NCI-H1436 treated with DMSO at 0.1 percent for 48 hours (cell line): ENCODE measurements around the gene ATL3.
"Not testable (repeated sequence)": the region's sequence is repeated elsewhere in the genome, so short reads cannot be mapped to it uniquely, and the experiment has no call there.

Source experiments
- DNase-seq: peaks from one replicate; lab custom pipeline; 2025; lab: John Stamatoyannopoulos, UW

The ATL3 gene, protein sequence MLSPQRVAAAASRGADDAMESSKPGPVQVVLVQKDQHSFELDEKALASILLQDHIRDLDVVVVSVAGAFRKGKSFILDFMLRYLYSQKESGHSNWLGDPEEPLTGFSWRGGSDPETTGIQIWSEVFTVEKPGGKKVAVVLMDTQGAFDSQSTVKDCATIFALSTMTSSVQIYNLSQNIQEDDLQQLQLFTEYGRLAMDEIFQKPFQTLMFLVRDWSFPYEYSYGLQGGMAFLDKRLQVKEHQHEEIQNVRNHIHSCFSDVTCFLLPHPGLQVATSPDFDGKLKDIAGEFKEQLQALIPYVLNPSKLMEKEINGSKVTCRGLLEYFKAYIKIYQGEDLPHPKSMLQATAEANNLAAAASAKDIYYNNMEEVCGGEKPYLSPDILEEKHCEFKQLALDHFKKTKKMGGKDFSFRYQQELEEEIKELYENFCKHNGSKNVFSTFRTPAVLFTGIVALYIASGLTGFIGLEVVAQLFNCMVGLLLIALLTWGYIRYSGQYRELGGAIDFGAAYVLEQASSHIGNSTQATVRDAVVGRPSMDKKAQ

DNA sequence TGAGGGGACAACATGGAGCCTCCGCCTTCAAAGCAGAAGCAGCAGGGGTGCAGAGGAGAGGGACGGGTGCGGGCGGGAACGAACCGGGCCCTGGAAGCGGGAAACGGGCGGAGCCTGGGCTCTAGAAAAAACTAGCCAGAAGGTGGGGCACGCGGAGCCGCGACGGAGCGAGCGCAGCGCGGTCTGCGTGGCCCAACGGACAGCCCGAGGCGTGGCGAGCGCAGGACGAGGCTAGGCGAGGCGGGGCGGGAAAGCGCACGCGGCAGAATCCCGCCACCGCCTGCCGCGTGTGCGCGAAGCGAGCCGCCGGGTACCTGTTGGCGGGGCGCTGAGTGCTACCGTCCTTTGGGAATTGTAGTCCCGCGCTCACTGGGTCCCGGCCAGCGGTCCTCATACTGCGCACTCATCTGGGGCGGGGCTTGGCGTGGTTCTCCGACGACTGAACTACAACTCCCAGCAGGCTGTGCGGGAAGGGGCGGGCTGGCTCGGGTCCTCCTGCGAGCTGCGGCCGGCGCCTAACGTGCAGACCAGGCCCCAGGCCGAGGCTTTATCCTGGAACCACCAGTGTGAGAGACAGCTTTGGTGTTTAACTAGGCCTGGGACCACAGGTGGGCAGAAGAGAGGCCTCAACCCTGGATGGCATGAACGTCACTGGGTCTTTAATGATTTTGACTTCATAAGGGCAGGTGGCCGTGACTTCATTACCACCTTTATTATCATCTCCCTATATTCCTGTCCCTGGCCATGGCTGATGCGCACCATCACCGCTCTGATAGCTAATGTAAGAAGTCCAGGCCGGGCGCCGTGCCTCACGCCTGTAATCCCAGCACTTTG lies at the start of gene ATL3:
Gene ATL3 (minus strand): TSS at position 55 of the 834 bp plus-strand sequence. CDS start 41 bp downstream, at position 14.
- DNase-seq: peak; percentile 52

DNA sequence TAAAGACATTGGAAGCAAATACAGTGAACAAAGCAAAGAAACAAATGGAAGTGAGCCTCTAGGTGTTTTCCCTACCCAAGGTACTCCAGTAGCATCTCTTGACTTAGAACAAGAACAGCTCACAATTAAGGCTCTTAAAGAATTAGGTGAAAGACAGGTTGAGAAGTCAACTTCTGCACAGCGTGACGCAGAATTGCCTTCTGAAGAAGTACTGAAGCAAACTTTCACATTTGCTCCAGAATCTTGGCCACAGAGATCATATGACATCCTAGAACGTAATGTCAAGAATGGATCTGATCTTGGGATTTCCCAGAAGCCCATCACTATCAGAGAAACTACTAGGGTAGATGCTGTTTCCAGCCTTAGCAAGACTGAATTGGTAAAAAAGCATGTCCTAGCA lies 49.4 kb upstream of the ATL3 start:
- no peak for DNase-seq

DNA sequence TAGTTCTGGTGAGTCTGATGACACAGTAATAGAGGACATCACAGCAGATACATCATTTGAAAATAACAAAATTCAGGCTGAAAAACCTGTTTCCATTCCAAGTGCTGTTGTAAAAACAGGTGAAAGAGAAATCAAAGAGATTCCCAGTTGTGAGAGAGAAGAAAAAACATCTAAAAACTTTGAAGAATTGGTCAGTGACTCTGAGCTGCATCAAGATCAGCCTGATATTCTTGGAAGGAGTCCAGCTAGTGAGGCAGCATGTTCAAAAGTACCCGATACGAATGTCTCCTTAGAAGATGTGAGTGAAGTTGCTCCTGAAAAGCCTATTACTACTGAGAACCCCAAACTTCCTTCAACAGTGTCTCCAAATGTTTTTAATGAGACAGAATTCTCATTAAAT lies 48.8 kb upstream of the ATL3 start:
- no peak for DNase-seq

DNA sequence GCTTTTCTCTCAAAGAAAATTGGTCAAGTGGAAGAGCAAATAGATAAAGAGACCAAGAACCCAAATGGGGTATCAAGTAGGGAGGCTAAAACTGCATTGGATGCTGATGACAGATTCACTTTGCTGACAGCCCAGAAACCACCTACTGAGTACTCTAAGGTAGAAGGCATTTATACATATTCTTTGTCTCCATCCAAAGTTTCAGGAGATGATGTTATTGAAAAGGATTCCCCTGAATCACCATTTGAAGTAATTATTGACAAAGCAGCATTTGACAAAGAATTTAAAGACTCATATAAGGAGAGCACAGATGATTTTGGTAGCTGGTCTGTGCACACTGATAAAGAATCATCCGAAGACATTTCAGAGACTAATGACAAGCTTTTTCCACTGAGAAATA lies 47.8 kb upstream of the ATL3 start:
- no peak for DNase-seq

DNA sequence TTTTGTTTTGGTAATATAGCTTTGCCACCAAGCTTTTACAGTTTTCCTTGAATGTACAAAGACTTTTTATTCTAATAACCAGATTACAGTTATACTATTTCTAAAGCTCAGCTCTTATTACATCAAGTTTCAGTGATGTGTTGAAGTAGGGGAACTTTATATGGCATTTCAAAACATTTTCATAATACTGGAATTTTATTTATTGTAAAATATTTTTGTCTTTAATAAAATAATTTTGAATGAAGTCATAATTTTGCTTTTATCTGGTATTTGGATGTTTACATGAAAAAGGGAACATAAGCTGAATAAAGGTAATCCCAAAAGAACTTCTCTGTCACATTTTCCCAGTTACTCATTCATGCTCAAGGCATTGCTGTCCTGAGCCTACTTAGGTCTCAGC lies 44.9 kb upstream of the ATL3 start:
- no peak for DNase-seq

DNA sequence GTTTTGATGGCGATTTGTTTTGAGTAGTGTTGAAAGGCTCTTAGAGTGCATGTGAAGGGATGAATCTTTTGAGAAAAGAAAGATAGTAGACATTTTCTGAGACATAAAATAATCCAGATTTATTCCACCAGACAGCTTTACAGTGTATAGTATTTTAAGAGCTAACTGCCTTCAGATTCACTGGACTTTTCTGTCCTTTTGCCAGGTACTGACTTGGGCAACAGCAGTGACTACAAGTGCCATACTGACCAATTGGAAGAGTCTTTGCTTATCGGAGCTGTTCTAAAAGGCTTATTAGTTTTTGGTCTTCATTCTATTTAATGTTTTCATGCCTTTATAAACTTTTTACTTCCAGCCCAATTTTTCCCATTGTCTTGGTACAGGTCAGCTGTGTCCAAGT lies 42.6 kb upstream of the ATL3 start:
- no peak for DNase-seq

DNA sequence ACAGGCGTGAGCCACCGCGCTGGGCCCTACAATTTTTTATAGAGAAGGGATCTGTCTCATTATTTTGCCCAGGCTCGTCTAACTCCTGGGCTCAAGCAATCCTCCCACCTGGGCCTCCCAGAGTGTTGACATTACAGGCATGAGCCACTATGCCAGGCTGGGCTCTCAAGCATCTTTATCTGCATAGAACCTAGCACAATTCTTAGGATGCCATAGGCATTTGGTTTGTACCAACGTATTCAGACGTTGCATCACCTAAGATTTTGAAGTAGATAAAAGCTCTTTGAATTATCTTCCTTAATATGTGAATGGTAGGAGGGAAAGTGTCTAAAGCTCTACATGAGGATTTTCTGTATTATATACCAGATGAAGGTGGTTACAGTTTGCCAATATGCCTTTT lies 40.7 kb upstream of the ATL3 start:
- DNase-seq: no peak

DNA sequence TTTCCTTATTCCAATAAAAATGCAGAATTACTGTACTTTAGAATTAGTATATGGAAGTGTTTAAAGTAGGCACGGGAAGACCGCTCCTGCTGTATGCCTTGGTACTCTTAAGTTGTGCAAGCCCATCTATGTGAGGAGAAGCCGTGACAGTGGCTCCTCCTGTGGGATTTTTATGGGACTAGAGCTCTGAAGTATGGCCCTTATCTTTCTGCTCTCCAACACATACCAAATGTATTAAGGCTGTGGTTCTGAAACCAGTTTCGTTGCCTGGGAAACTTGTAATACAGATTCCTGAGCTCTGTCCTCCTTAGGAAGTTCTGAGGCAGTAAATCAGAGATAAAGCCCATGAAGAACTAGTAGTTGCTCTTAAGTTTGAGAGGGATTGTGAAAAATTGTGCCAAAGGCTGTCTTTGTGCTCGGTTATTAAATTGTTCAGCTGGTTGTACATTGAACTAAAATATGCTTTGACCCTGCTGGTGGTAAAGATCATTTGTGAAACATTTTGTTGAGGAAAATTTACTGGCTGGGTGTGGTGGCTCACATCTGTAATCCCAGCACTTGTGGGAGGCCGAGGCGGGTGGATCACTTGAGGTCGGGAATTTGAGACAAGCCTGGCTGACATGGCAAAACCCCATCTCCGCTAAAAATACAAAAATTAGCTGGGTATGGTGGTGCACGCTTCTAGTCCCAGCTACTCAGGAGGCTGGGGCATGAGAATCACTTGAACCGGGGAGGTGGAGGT lies 39.5 kb upstream of the ATL3 start:
- DNase-seq: no peak

DNA sequence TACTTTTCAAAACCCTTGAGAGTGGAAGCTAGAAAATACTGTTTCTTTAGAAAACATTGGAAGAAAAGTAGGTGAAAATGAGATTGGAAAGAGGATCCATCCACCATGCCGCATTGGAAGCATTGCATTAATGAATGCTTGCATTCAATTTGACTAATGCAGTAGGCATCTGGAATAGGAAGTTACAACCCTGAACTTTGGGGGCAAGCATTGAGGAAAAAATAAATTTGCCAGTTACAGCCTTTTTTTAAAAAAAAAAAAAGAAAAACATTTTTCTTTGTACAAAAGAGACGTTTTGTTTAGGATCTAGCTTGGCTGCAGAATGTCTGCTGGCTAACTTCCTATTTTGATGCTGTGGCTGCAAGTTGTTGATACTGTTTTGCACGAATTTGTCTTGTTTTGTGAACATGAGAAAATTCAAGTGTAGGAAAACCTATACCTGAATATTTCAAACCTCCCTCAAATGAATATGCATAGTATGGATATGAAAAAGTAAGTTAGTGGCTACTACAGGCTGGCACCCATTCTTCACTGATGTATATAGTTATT lies 38.2 kb upstream of the ATL3 start:
- DNase-seq: no peak

DNA sequence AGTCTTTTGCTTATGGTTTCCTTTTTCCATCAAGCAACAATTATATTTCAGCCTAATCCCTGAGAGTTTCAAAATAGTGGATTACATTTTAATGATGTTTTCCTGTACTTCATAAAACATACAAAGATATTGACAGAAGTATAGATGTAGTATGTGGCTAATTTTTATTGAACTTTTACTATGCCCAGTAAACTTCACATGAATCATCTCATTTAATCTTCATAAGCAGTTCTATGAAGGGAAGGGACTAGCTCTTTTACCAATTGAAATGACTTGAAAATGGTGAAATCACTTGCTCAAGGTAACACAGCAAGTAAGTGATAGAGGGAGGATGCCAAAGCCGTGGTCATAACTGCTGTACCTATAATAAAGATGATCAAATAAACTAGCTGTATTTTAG lies 37.6 kb upstream of the ATL3 start:
- no peak for DNase-seq

DNA sequence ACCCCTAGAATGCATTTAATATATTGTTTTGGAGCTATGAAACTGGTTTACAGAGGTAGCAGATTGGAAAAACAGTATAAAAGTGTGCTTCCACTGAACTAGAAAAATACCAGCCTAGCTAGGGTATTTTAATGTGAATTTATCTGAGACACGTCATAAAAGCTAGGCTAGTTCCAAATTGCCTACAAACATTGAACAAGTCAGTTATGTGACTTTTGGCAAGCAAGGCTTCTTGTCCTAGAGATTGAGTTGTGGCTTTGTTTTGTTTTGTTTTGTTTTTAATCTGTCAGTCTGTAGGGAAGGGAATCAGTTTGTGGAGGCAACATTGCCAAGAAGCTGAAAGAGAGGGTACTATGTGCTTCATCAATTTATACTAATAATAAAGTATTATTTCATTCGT lies 34.4 kb upstream of the ATL3 start:
- no peak for DNase-seq

DNA sequence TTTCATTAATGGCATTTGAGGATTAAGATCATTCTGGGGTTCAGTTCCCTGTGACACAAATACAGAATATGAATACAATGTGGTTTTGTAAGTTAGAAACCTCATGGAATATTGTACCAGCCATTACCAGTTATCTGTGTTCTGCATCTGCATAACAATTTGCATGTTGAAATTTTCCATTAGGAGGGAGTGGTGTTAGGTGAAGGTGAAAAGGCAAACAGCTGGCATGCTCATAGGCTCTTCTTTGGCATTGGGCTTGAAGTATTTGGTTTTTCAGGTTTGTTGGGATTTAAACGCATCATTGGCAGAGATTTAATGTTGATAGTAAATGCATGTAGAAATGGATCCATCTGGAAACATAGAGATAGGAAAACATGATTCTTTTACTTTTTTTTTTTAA lies 28.7 kb upstream of the ATL3 start:
- no peak for DNase-seq

DNA sequence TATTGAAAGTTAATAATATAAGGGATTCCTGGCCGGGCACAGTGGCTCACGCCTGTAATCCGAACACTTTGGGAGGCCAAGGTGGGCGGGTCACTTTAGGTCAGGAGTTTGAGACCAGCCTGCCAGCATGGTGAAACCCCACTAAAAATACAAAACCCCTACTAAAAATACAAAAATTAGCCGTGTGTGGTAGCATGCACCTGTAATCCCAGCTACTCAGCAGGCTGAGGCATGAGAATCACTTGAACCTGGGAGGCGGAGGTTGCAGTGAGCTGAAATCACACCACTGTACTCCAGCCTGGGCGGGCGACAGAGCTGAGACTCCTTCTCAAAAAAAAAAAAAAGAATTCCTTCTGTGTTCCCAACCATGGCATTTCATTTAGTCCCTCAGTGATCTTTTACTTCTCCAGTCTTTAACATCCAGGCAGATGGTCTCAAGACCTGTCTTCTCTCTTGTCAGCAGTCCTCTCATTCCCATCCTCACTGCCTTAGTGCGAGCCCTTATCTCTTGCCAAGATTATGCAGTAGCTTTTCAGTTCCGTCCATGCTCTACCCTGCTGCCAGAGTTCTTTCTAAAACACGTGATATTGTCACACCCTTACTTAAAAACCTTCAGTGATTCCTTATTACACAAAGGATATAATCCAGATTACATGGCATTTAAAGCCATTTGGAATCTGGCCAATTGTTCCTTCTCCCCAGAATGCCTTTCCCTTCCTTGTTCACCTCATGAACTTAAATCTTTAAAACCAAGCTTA lies 28.0 kb upstream of the ATL3 start:
- no peak for DNase-seq

DNA sequence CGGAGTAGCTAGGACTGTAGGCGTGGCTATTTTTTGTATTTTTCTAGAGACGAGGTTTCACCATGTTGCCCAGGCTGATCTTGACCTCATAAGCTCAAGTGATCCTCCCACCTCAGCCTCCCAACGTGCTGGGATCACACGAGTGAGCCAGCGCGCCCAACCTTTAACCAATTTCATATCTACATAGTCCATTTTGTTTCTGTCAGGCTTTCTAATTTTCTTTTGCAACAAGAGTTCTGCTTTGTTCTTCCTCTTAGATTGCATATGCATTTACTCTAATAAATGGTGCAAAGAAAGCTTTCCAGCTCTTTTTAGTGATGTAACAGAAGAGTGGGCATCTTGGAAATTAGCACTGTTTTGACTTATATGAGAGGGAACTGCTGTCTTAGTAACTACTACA lies 23.4 kb upstream of the ATL3 start:
- DNase-seq: no peak

DNA sequence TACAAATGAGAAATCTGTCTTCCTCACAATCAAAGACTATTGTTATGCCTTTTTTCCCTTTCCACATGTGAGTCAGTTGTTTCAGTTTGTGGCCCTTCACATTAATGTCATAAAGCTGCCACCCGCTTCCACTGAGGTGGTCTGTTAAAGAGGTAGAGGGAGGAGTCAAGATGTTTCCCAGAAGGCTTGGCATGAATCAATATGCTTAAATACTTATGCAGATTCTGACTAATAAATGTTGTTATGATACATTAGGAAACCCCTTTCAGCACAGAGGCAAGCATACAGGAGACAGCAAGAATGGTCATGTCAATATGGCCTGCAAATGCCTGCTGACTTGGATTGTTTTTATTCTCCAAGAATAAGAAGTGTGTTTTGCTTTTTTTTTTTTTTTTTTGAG lies 16.7 kb upstream of the ATL3 start:
- no peak for DNase-seq

DNA sequence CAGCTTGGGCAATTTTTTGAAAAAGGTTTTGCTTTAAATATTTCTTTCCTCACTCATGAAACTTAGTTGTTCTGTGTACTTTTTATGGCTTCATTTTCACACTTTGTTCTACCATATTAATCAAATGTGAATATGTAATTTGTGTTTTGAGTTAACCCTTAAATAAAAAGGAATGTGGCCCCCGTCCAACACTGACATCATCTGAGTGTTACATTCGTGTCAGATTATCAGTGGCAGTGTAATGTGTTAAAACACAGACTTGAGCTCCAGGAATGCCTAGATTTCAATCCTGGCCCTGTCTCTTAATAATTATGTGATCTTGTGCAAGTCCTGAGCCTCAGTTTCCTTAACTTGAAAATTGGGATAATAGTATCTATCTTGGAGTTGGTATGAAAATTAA lies 15.8 kb upstream of the ATL3 start:
- no peak for DNase-seq

DNA sequence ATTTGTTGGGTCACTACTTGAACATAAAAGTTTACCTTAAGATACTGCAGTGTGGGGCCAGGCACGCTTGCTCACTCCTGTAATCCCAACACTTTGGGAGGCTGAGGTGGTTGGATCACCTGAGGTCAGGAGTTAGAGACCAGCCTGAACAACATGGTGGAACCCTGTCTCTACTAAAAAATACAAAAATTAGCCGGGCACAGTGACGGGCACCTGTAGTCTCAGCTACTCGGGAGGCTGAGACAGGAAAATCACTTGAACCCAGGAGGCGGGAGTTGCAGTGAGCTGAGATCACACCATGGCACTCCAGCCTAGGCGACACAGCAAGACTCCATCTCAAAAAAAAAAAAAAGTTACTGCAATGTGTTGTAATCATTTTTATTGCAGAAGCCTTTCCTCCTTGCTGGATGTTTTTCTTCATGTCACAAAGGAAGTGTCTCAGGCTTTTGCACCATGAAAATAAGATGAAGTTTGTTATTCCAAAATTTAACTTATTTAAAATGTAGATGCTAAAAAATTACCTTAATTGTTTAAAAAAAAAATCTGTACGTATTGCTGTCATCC lies 14.1 kb upstream of the ATL3 start:
- DNase-seq: not testable (repeated sequence)

DNA sequence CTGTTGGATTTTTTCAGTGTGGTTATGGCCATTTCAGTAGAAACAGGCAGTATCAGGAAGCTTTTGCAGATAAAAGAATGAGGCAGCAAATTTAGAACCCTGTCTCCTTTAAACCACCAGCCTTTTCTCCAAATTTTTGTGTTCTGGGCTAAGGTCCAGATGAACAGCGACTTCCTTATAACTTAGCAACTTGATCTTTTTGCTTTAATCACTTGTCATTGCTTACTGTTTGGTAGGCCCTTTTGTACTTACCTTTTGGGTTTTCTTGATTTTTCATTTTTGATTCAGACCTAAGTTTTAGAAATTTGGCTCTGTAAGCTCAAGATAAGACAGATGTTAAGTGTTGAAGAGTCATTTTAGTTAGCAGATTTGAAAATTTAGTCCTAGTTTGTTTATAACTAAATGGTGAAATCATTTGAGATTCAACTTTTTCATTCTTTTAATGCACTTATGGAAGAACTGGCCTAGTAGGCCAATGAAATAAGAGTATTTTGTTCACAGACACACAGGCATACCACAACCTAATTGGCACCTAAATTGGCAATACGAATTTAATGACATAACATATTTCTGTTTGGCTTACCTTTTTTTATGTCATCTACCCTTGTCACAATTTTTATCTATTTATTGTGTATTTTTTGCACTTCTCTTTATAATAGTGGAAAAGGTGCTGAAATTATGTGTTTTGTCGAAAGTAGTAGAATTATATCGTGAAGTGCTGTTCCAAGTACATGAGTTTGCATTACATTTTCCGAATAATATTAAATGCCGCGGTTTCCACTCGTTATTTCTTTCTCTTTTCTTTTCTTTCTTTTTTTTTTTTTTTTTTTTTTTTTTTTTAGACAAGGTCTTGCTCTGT lies 12.2 kb upstream of the ATL3 start:
- DNase-seq: no peak

DNA sequence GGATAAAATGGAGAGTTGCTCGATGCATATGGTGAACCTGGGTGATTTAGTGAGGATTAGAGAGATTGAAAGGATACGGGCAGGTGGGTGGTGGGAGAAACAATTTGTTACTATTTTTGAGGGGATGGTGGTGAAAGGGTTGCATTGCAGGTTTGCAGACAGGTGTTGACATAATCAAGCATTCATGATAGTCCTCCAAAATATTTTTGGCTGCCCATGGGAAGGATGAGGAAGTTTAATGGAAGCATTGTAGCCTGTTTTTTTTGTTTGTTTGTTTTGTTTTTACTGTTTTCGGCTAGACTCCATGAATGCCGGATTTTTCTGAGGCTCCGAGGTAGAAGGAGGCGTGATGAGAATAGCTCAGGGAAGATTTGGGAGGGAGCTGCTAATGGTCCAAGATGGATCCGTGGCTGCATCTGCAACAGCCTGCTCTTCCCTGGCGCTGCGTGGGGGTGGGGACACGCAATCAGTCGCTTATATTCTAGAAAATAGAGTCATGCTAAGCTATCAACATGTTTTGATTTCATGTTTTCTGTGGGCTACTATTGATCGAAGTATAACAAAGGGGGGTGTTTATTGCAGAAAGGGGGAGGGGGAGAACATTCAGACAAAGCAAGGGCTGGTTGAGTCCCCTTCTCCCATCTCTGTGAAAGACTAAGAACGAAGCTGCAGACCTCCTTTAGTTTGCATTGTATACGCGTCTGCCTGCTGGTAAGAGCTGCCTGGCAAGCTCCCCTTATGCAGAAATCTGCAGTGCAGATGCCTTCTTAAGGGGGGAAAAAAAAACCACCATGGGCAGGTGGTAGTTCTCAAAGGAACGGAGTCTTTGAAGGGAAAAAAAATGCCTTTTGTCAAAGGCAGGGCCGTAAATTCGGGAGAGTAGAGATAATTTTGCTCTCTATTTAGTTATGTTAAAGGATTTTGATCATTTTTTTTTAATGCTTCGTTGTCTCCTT lies 11.2 kb upstream of the ATL3 start:
- no peak for DNase-seq
